H1 (cell line): Measurements from ENCODE around the gene NMU. TPM values are rescaled to one million over a fixed set of nuclear protein-coding genes. Genes with fewer than 3 reads are reported as not detected.

Experiments used
- CTCF ChIA-PET: fragments of 300-600 bp; sonication (Branson Sonifier 250); formaldehyde crosslinking; loops from one replicate; lab custom pipeline; 2021; ENCODE audit not compliant: partially characterized antibody; lab: Charles Lee
- POLR2A ChIA-PET: fragments of 300-600 bp; sonication (Branson Sonifier 250); formaldehyde crosslinking; loops from one replicate; lab custom pipeline; 2021; ENCODE audit warnings: inconsistent platforms; ENCODE audit not compliant: partially characterized antibody; lab: Charles Lee
- DNase-seq, 2 experiments: peaks; one replicate each; pipeline versions ENCODE4 v3.0.0 to v3.0.0-alpha.2; 2010 to 2022; ENCODE audit warnings: low spot score in 2 of 2, low read depth in 1 of 2, mixed read lengths in 1 of 2
- FAIRE-seq: peaks from 2 replicates; lab custom pipeline; 2011; peaks lifted over from hg19 to GRCh38; lab: Jason Lieb, UNC
- H2AFZ ChIP-seq: 2 replicates; pipeline ENCODE4 v1.8.1; 2012; ENCODE audit warnings: low read length, inconsistent platforms
- H2AK5ac ChIP-seq: 2 replicates; pipeline ENCODE4 v1.6.1; 2013; ENCODE audit warnings: low read depth, low read length
- H2BK120ac ChIP-seq: replicated peaks from 2 replicates; pipeline ENCODE3; 2013; ENCODE audit warnings: low read depth, low read length, inconsistent platforms
- H2BK12ac ChIP-seq: 2 replicates; pipeline ENCODE4 v1.6.1; 2013; ENCODE audit warnings: low read depth, low read length
- H2BK15ac ChIP-seq: 2 replicates; pipeline ENCODE4 v1.6.1; 2013; ENCODE audit warnings: low read length
- H2BK20ac ChIP-seq: 2 replicates; pipeline ENCODE4 v1.6.1; 2013; ENCODE audit warnings: low read length
- H2BK5ac ChIP-seq: 2 replicates; pipeline ENCODE4 v1.6.1; 2013; ENCODE audit warnings: low read depth, low read length
- H3K14ac ChIP-seq: 2 replicates; pipeline ENCODE4 v1.6.1; 2013; ENCODE audit warnings: inconsistent platforms; ENCODE audit not compliant: insufficient read length
- H3K18ac ChIP-seq: 2 replicates; pipeline ENCODE4 v1.6.1; 2013; ENCODE audit warnings: low read length; ENCODE audit errors: extremely low read depth
- H3K23ac ChIP-seq: 2 replicates; pipeline ENCODE4 v1.6.1; 2013; ENCODE audit warnings: inconsistent platforms; ENCODE audit not compliant: insufficient read length
- H3K23me2 ChIP-seq: 2 replicates; pipeline ENCODE4 v1.6.1; 2013; ENCODE audit warnings: low read depth, low read length
- H3K27ac ChIP-seq: 2 replicates; pipeline ENCODE4 v1.6.1; 2011; ENCODE audit warnings: low read depth, low read length, inconsistent platforms
- H3K27me3 ChIP-seq, 4 experiments: replicated peaks in 1 of 4; 1 replicate in 1 of 4; 2 replicates in 3 of 4; pipeline versions ENCODE4 v1.6.1 to v1.8.1; 2011 to 2013; ENCODE audit warnings: low read length in 3 of 4, mild to moderate bottlenecking in 3 of 4, inconsistent platforms in 2 of 4, mixed read lengths in 2 of 4, moderate library complexity in 1 of 4; ENCODE audit not compliant: control insufficient read depth in 3 of 4, insufficient read depth in 3 of 4; ENCODE audit errors: extremely low read depth in 1 of 4
- H3K36me3 ChIP-seq, 4 experiments: 2 replicates each; pipeline versions ENCODE4 v1.6.1 to v1.8.1; 2011 to 2013; ENCODE audit warnings: mild to moderate bottlenecking in 4 of 4, low read length in 3 of 4, moderate library complexity in 2 of 4, control low read depth in 1 of 4, inconsistent platforms in 1 of 4; ENCODE audit not compliant: insufficient read depth in 4 of 4, control insufficient read depth in 2 of 4
- H3K4ac ChIP-seq: replicated peaks from 2 replicates; pipeline ENCODE3; 2013; ENCODE audit warnings: low read length, low read depth, mixed read lengths, inconsistent platforms; ENCODE audit not compliant: insufficient read length
- H3K4me1 ChIP-seq, 4 experiments: replicated peaks in 1 of 4; 1 replicate in 1 of 4; 2 replicates in 3 of 4; pipeline versions ENCODE4 v1.6.1 to v1.8.1; 2011 to 2013; ENCODE audit warnings: low read length in 3 of 4, inconsistent platforms in 2 of 4, mixed read lengths in 1 of 4; ENCODE audit not compliant: insufficient read depth in 4 of 4, control insufficient read depth in 3 of 4
- H3K4me2 ChIP-seq, 2 experiments: 2 replicates each; pipeline versions ENCODE4 v1.6.1 to v1.8.1; 2011 to 2013; ENCODE audit warnings: low read depth in 2 of 2, low read length in 2 of 2, control low read depth in 1 of 2, inconsistent platforms in 1 of 2, mild to moderate bottlenecking in 1 of 2; ENCODE audit not compliant: insufficient read depth in 1 of 2
- H3K4me3 ChIP-seq, 4 experiments: fragments of 200-600, 300-600 bp in 1 of 4; sonication (generic), shearing (Covaris generic), sonication (Bioruptor Twin) in 1 of 4; 2 replicates each; pipeline versions ENCODE4 v1.5.1 to v1.8.1; 2011 to 2016; ENCODE audit warnings: low read length in 4 of 4, low read depth in 3 of 4, control low read depth in 2 of 4, inconsistent platforms in 2 of 4, mild to moderate bottlenecking in 2 of 4, mixed read lengths in 1 of 4, moderate library complexity in 1 of 4; ENCODE audit not compliant: insufficient read depth in 2 of 4; ENCODE audit errors: extremely low read depth in 1 of 4
- H3K56ac ChIP-seq: replicated peaks from 2 replicates; pipeline ENCODE3; 2013; ENCODE audit warnings: low read depth, mild to moderate bottlenecking, mixed read lengths, low read length, inconsistent platforms; ENCODE audit not compliant: insufficient read length
- H3K79me1 ChIP-seq: 2 replicates; pipeline ENCODE4 v1.6.1; 2013; ENCODE audit warnings: low read depth, low read length, control low read depth
- H3K79me2 ChIP-seq, 2 experiments: 2 replicates each; pipeline versions ENCODE4 v1.6.1 to v1.8.1; 2012 to 2013; ENCODE audit warnings: low read length in 2 of 2, mild to moderate bottlenecking in 2 of 2, inconsistent platforms in 1 of 2; ENCODE audit not compliant: insufficient read depth in 2 of 2, control insufficient read depth in 1 of 2
- H3K9ac ChIP-seq, 4 experiments: replicated peaks in 1 of 4; 1 replicate in 1 of 4; 2 replicates in 3 of 4; pipeline versions ENCODE4 v1.6.1 to v1.8.1; 2011 to 2013; ENCODE audit warnings: low read depth in 3 of 4, low read length in 3 of 4, control low read depth in 2 of 4, mild to moderate bottlenecking in 2 of 4, moderate library complexity in 2 of 4, inconsistent platforms in 1 of 4; ENCODE audit errors: extremely low read depth in 1 of 4
- H3K9me3 ChIP-seq, 2 experiments: 2 replicates each; pipeline versions ENCODE4 v1.6.1 to v1.8.1; 2012 to 2013; ENCODE audit warnings: mild to moderate bottlenecking in 2 of 2, moderate library complexity in 2 of 2, control low read depth in 1 of 2, inconsistent platforms in 1 of 2, low read depth in 1 of 2, low read length in 1 of 2, mixed read lengths in 1 of 2; ENCODE audit not compliant: insufficient read depth in 2 of 2
- H4K20me1 ChIP-seq, 2 experiments: replicated peaks in 1 of 2; 2 replicates each; pipeline versions ENCODE3 to v1.8.1; 2011 to 2013; ENCODE audit warnings: inconsistent platforms in 2 of 2, low read length in 2 of 2, mild to moderate bottlenecking in 1 of 2; ENCODE audit not compliant: insufficient read depth in 2 of 2, control insufficient read depth in 1 of 2
- H4K5ac ChIP-seq: 2 replicates; pipeline ENCODE4 v1.6.1; 2013; ENCODE audit warnings: low read length, low read depth, mixed read lengths, inconsistent platforms; ENCODE audit not compliant: insufficient read length
- H4K8ac ChIP-seq: 2 replicates; pipeline ENCODE4 v1.8.0; 2013; ENCODE audit warnings: mild to moderate bottlenecking, moderate library complexity, low read length, inconsistent platforms; ENCODE audit not compliant: insufficient read depth; ENCODE audit errors: extremely low read depth
- H4K91ac ChIP-seq: replicated peaks from 2 replicates; pipeline ENCODE3; 2013; ENCODE audit warnings: low read length, mixed read lengths, inconsistent platforms; ENCODE audit not compliant: insufficient read length
- ATF3 ChIP-seq: IDR thresholded peaks from 2 replicates; pipeline ENCODE4 v1.6.1; 2011; ENCODE audit warnings: low read depth, mild to moderate bottlenecking, low read length; ENCODE audit not compliant: insufficient read depth
- BACH1 ChIP-seq: IDR thresholded peaks from 2 replicates; pipeline ENCODE4 v1.6.1; 2012; ENCODE audit warnings: low read length, improper control_type of control experiment
- CHD1 ChIP-seq: IDR thresholded peaks from 2 replicates; pipeline ENCODE4 v1.6.1; 2012; ENCODE audit warnings: low read depth, low read length, improper control_type of control experiment
- GABPA ChIP-seq: IDR thresholded peaks from 2 replicates; pipeline ENCODE4 v1.6.1; 2011; ENCODE audit warnings: mild to moderate bottlenecking, low read length, moderate library complexity, borderline replicate concordance; ENCODE audit not compliant: insufficient read depth
- KDM5A ChIP-seq: fragments of 200-600 bp; IDR thresholded peaks from 2 replicates; pipeline ENCODE4 v1.7.1; 2012; ENCODE audit warnings: mild to moderate bottlenecking, low read length, inconsistent platforms, mixed read lengths
- RBBP5 ChIP-seq: IDR thresholded peaks from 2 replicates; pipeline ENCODE4 v1.7.1; 2012; ENCODE audit warnings: low read depth, mild to moderate bottlenecking, inconsistent platforms, low read length, moderate library complexity, borderline replicate concordance
- RFX5 ChIP-seq: IDR thresholded peaks from 2 replicates; pipeline ENCODE4 v1.6.1; 2011; ENCODE audit warnings: low read depth, low read length, improper control_type of control experiment, borderline replicate concordance
- SIN3A ChIP-seq, 2 experiments: IDR thresholded peaks in 1 of 2; conservative IDR thresholded peaks in 1 of 2; 2 replicates each; pipeline ENCODE4 v1.6.1; 2011 to 2012; ENCODE audit warnings: low read length in 2 of 2, improper control_type of control experiment in 1 of 2, low read depth in 1 of 2, mild to moderate bottlenecking in 1 of 2
- SIRT6 ChIP-seq: IDR thresholded peaks from one replicate; pipeline ENCODE4 v1.7.1; 2012; ENCODE audit warnings: low read length, inconsistent platforms
- SP1 ChIP-seq: IDR thresholded peaks from 2 replicates; pipeline ENCODE4 v1.6.1; 2011; ENCODE audit warnings: low read depth, low read length
- SUZ12 ChIP-seq: fragments of 200-600 bp; sonication (generic); IDR thresholded peaks from 2 replicates; pipeline ENCODE4 v1.6.1; 2012; ENCODE audit warnings: mild to moderate bottlenecking, inconsistent platforms, low read length, moderate library complexity, mixed read lengths
- WGBS, 2 experiments: shearing (Covaris generic) in 1 of 2; methylation state at CpG; one replicate each; pipeline versions ENCODE4 v1.1.6 to v1.1.7; 2013 to 2015; ENCODE audit warnings: low lambda C conversion rate in 2 of 2, mixed read lengths in 2 of 2, inconsistent platforms in 1 of 2, low coverage in 1 of 2, missing lambda C conversion rate in 1 of 2; ENCODE audit not compliant: insufficient replicate concordance in 2 of 2, insufficient coverage in 1 of 2, insufficient read length in 1 of 2; ENCODE audit errors: extremely low coverage in 1 of 2, missing lambda C conversion rate in 1 of 2; 5-methylcytosine and 5-hydroxymethylcytosine counted together
- polyA plus RNA-seq, 7 experiments: library from polyadenylated mRNA; depleted of rRNA in 3 of 7; stranded (reverse) in 5 of 7; unstranded in 2 of 7; fragments of >200 nt in 5 of 7; fragments of 200-250 nt in 2 of 7; gene quantifications; 1 replicate in 5 of 7; 2 replicates in 1 of 7; 4 replicates in 1 of 7; pipeline versions ENCODE4 v1.2.1 to v1.2.3, GENCODE V29; 2011 to 2013; ENCODE audit warnings: missing spikeins in 2 of 7, mixed read lengths in 2 of 7
- total RNA-seq: library from RNA; stranded (reverse); fragmentation: NEBNext Ultra II Directional; extraction: Animal tissue kit (Norgen Biotek cat#: 25700); gene quantifications from 2 replicates; pipeline ENCODE4 v1.2.1, GENCODE V29; 2021

The NMU gene
- total and polyA plus RNA-seq, 2 of the 8 experiments (the other 6 are each of a cell fraction or from before 2014, with no cell fraction given), result 30.5 to 50.4 TPM

GRCh38 chr4:55547466-55547770 is 88.7 kb downstream of the NMU start:
- Histone ChIP-seq H2BK5ac (peak overlapping the region; percentile 66; the same call in 1 of the 2 replicates), H4K5ac (peak overlapping the region; percentile 92), H3K27ac (peak overlapping the region; percentile 57), H2AFZ (peak overlapping the region; percentile 43), H2BK120ac (no peak overlapping the region), H4K8ac (peak overlapping the region; percentile 66; the same call in 1 of the 2 replicates), H3K79me2 (peaks cover 0 to 31% of the 10 kb centered on the region in 2 experiments; a peak in 3 of 4 replicates), H2AK5ac (no peak overlapping the region), H3K18ac (peak overlapping the region; percentile 96; the same call in 1 of the 2 replicates), H3K14ac (no peak overlapping the region), H3K9ac (peak overlapping the region; percentile 35 to 58 (median 46); a peak in 5 of 7 replicates), H2BK12ac (0 out of 2 replicates have a peak overlapping the region, but pooled peaks have one; percentile 46), H3K79me1 (no peaks in the 10 kb centered on the region), H3K23ac (no peak overlapping the region), H3K4me2 (peak overlapping the region; percentile 64 to 83), H3K4me1 (peaks cover 6 to 10% (median 8%) of the 10 kb centered on the region in 4 experiments; a peak in 5 of 7 replicates), H3K9me3 (no peaks in the 10 kb centered on the region), H3K56ac (peak overlapping the region; percentile 50), H3K4ac (no peak overlapping the region), H3K27me3 (no peaks in the 10 kb centered on the region), H2BK20ac (no peak overlapping the region), H3K36me3 (no peaks in the 10 kb centered on the region), H4K20me1 (peaks cover 0 to 2% of the 10 kb centered on the region in 2 experiments), H3K23me2 (peaks cover 5% of the 10 kb centered on the region; the same call in 1 of the 2 replicates), H4K91ac (no peak overlapping the region), H2BK15ac (no peak overlapping the region), H3K4me3 (peak overlapping the region; percentile 63 to 92 (median 78))
- DNase-seq (no peak), FAIRE-seq (peak; percentile 48)
- WGBS, 2 experiments, result 6% methylated on average over 10 of the region's 10 CpGs; no CpG with 5 or more reads in 1 of the 2 experiments
- POLR2A ChIA-PET, result interaction anchor here (1.0 to 1.5 kb wide), 3 partner anchors 22 to 138 kb away, joined by 3 read pairs; no protein-coding TSS in a partner anchor
- CTCF ChIA-PET, result no interaction called here
- TF ChIP-seq RFX5 (no peak), SUZ12 (no peak), KDM5A (no peak), GABPA (no peak), BACH1 (no peak), RBBP5 (no peak), CHD1 (no peak), SP1 (no peak), ATF3 (no peak), SIRT6 (no peak), SIN3A (conservative IDR thresholded peaks at IDR 0.05 in 1 of 2, IDR thresholded peaks at IDR 0.05 in 1 of 2; ENCODE audit: low read depth in 1 of 2, low read length in 2 of 2) (no peak)
